ENCODE measurements around the gene ALPK1. TPM values are rescaled to one million over a fixed set of nuclear protein-coding genes. Genes with fewer than 3 reads are reported as not detected.

The ALPK1 gene
- total RNA-seq, 1 donor from 2014 or later: 5.5 TPM

GRCh38 chr4:112284166-112284565, 13.0 kb upstream of the ALPK1 start:
- DNase-seq (ENCODE audit: low read depth): no peak

GRCh38 chr4:112284662-112285411, 12.3 kb upstream of the ALPK1 start:
- TF ChIP-seq CTCF (conservative IDR thresholded peaks at IDR 0.05; ENCODE audit: low read depth, low read length): no peak
- peak overlapping the region; percentile 80 for H3K4me3 ChIP-seq (ENCODE audit: low read depth, low read length)
- DNase-seq (ENCODE audit: low read depth): no peak

More at GRCh38 chr4:112284166-112284565, 13.0 kb upstream of the ALPK1 start:
- no peak for TF ChIP-seq CTCF (conservative IDR thresholded peaks at IDR 0.05; ENCODE audit: low read depth, low read length)
- peak overlapping the region; percentile 80 for H3K4me3 ChIP-seq (ENCODE audit: low read depth, low read length)

- TF ChIP-seq CTCF (conservative IDR thresholded peaks at IDR 0.05; ENCODE audit: low read depth, low read length): no peak
- H3K4me3 ChIP-seq (ENCODE audit: low read depth, low read length): no peak overlapping the region
- no peak for DNase-seq (ENCODE audit: low read depth)
These were observed 9.7 kb upstream of the ALPK1 start for GRCh38 chr4:112287258-112287989.

- no peak overlapping the region for H3K4me3 ChIP-seq (ENCODE audit: low read depth, low read length)
- TF ChIP-seq CTCF (conservative IDR thresholded peaks at IDR 0.05; ENCODE audit: low read depth, low read length): no peak
- DNase-seq (ENCODE audit: low read depth): no peak
These were observed 8.7 kb upstream of the ALPK1 start for GRCh38 chr4:112288455-112288854.

- no peak for DNase-seq (ENCODE audit: low read depth)
- TF ChIP-seq CTCF (conservative IDR thresholded peaks at IDR 0.05; ENCODE audit: low read depth, low read length): no peak
- no peak overlapping the region for H3K4me3 ChIP-seq (ENCODE audit: low read depth, low read length)
These were observed 7.5 kb upstream of the ALPK1 start for GRCh38 chr4:112289407-112290253.

GRCh38 chr4:112290341-112290740, 6.8 kb upstream of the ALPK1 start:
- no peak for TF ChIP-seq CTCF (conservative IDR thresholded peaks at IDR 0.05; ENCODE audit: low read depth, low read length)
- no peak overlapping the region for H3K4me3 ChIP-seq (ENCODE audit: low read depth, low read length)
- no peak for DNase-seq (ENCODE audit: low read depth)

Measured in epithelial cell of proximal tubule (primary cell).